Activated CD8-positive, alpha-beta memory T cell treated with anti-CD3 and anti-CD28 coated beads, Interleukin-2, amount 10 ng/mL, durations not matched to agents 7 days and 5 days (primary cell): ENCODE measurements around the gene RTL1. TPM values are rescaled to one million over a fixed set of nuclear protein-coding genes. Genes with fewer than 3 reads are reported as not detected.

Experiments
- ATAC-seq: fragments of 150-1000 bp; cut with Tn5 transposase; one replicate; pipeline ENCODE4 v1.10.0; 2021; ENCODE audit warnings: moderate library complexity
- CTCF ChIA-PET: fragments of 350-600 bp; sonication (Branson Sonifier 250); formaldehyde crosslinking; loops from one replicate; lab custom pipeline; 2021; ENCODE audit warnings: antibody characterized with exemption; lab: Charles Lee
- DNase-seq: peaks from one replicate; pipeline ENCODE4 v3.0.0-alpha.2; 2020
- H3K27ac Mint-ChIP-seq: one replicate; pipeline ENCODE4 v1.8.0; 2021; ENCODE audit warnings: mild to moderate bottlenecking, mixed read lengths
- H3K27me3 Mint-ChIP-seq: one replicate; pipeline ENCODE4 v1.8.0; 2021; ENCODE audit warnings: mixed read lengths
- H3K36me3 Mint-ChIP-seq: one replicate; pipeline ENCODE4 v1.8.0; 2021; ENCODE audit warnings: mild to moderate bottlenecking, mixed read lengths
- H3K4me1 Mint-ChIP-seq: one replicate; pipeline ENCODE4 v1.8.0; 2021; ENCODE audit warnings: mixed read lengths
- H3K4me3 Mint-ChIP-seq: one replicate; pipeline ENCODE4 v1.8.0; 2021; ENCODE audit warnings: mild to moderate bottlenecking, moderate library complexity, mixed read lengths
- H3K9me3 Mint-ChIP-seq: one replicate; pipeline ENCODE4 v1.8.0; 2022; ENCODE audit warnings: low read depth, mixed read lengths
- total RNA-seq, 2 experiments: library from RNA; stranded (reverse); gene quantifications; one replicate each; pipeline ENCODE4 v1.2.3, GENCODE V29; 2021

Gene RTL1
- total RNA-seq, 2 experiments from 2014 or later: not detected

DNA sequence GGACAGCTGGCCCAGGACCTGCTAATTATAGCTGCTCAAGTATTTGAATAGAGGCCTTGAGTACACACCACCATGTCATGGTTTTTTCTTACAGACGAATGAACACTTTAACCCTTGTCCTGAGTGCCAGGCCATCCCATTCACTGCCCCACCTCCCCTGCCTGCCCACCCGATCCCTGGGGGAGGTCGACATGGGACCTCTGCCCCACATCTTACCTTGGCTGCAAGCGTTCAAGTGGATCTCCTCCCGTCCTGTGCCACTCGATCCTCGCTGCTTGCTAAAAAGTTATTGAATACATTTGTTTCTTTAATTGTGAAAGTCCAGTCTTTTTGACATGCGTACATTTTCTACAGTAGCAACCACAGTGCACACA is 10.3 kb downstream of the RTL1 start:
- ATAC-seq (no peak), DNase-seq (no peak)
- CTCF ChIA-PET: no interaction called here
- H3K36me3 Mint-ChIP-seq: no peaks in the 10 kb centered on the region
- peaks cover 11% of the 10 kb centered on the region for H3K27me3 Mint-ChIP-seq
- H3K4me3 Mint-ChIP-seq: no peak overlapping the region
- H3K9me3 Mint-ChIP-seq: no peaks in the 10 kb centered on the region
- H3K27ac Mint-ChIP-seq: no peak overlapping the region
- H3K4me1 Mint-ChIP-seq: no peaks in the 10 kb centered on the region

DNA sequence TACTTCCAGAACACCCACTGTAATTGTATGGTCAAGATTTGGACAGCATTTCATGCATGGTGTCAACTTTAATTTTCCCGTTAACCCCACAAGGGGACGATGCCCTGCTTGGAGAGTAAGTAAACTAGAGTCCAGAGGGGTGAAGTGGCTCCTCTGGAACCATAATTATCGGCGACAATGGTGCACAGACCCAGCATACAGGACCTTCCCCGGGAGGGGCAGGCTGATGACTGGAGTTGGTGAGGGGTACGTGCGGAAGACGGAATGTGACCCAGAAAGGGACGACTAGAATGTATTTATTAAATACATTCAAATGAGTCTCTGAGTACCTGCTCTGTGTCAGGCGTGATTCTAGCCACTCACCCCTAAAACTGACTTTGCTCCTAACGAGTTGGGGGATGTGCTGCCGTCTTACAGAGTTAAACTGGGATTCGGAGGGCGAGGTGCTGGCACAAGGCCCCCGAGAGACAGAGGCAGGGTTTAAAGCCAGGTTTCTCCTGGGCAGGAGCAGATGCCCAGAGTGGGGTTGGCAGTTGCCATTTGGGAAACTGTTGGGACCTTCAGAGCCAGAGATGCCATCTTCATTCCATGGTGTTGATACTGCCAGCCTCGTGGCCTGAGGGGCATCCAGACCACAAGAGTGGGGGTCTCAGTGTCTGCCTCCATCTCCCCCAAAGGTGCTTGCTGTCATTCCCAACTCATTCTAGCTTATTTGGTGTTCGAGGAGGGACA is 10.9 kb downstream of the RTL1 start:
- CTCF ChIA-PET: no interaction called here
- Mint-ChIP-seq H3K4me1 (no peaks in the 10 kb centered on the region), H3K36me3 (no peaks in the 10 kb centered on the region), H3K9me3 (no peaks in the 10 kb centered on the region), H3K27me3 (peaks cover 15% of the 10 kb centered on the region), H3K27ac (no peak overlapping the region), H3K4me3 (no peak overlapping the region)
- DNase-seq (no peak), ATAC-seq (no peak)

DNA sequence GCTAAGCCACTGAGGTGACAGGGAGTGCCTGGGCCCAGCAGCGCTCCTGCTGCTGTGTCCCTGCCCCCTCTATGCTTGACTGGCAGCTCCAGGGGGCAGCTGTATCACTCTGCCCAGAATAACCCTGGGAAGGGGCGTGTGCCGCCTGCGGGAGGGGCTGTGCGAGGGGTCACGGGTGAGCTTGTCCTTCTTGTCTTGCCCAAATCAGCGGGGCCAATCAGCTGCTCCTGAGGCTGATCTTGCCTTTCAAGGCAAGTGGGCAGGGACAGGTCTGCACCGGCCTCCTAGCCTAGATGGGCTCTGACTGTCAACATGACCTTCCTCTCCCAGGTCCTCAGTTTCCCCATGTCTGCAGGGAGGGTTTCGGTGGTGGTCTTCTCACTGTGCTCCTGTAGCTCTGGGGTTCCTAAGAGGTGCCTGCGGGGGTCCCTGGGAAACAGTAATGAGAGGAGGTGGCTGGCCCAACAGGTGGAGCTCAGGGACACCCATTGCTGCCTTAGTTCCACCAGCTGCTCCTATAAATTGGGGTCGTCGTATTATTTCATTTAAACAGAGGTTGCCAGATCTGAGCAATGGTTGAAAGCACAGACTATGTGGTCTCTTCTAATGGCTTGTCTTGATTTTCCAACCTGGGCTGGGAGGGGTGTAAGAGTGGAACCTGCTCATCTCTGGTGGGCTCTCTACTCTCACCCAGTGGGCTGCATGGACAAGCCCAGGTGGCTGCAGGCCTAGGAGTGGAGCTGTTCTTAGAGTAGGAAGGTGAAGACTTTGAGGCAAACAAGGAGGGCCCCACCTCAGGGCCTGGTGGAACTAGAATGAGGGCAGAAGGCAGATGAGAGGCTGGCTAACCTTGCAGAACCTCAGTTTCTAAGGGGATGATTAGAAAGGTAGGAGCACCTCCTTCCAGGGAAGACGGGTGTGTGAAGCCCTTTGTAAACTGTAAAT is 11.7 kb downstream of the RTL1 start:
- H3K9me3 Mint-ChIP-seq: no peaks in the 10 kb centered on the region

DNA sequence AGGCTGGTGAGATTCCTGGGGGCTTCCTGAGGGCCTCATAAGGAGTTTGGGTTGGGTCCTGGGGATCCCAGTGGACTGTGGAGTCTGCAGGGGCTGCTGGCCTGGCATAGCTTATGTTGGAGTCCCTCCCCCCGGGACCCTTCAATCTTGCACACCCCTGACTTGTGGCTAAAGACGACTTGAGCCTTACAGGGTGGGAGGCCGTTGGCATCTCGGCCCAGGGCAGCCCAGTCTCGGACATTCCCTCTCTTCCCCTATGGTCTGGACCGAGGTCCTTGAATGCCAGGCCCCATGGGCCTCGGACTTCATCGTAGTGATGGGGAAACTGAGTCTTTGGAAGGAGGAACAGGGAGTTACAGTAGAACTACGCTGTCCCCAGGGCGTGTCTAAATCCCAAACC is 12.5 kb downstream of the RTL1 start:
- peaks cover 19% of the 10 kb centered on the region for H3K27me3 Mint-ChIP-seq
- no peak overlapping the region for H3K27ac Mint-ChIP-seq
- H3K36me3 Mint-ChIP-seq: no peaks in the 10 kb centered on the region
- H3K4me3 Mint-ChIP-seq: no peak overlapping the region
- H3K4me1 Mint-ChIP-seq: no peaks in the 10 kb centered on the region
- H3K9me3 Mint-ChIP-seq: no peaks in the 10 kb centered on the region
- DNase-seq: no peak
- ATAC-seq: no peak
- CTCF ChIA-PET: no interaction called here

More for the DNA sequence above, 11.7 kb downstream of the RTL1 start:
- Mint-ChIP-seq H3K4me1 (no peaks in the 10 kb centered on the region), H3K36me3 (no peaks in the 10 kb centered on the region), H3K27ac (no peak overlapping the region), H3K4me3 (no peak overlapping the region), H3K27me3 (peaks cover 19% of the 10 kb centered on the region)
- DNase-seq (no peak), ATAC-seq (no peak)
- CTCF ChIA-PET: no interaction called here

DNA sequence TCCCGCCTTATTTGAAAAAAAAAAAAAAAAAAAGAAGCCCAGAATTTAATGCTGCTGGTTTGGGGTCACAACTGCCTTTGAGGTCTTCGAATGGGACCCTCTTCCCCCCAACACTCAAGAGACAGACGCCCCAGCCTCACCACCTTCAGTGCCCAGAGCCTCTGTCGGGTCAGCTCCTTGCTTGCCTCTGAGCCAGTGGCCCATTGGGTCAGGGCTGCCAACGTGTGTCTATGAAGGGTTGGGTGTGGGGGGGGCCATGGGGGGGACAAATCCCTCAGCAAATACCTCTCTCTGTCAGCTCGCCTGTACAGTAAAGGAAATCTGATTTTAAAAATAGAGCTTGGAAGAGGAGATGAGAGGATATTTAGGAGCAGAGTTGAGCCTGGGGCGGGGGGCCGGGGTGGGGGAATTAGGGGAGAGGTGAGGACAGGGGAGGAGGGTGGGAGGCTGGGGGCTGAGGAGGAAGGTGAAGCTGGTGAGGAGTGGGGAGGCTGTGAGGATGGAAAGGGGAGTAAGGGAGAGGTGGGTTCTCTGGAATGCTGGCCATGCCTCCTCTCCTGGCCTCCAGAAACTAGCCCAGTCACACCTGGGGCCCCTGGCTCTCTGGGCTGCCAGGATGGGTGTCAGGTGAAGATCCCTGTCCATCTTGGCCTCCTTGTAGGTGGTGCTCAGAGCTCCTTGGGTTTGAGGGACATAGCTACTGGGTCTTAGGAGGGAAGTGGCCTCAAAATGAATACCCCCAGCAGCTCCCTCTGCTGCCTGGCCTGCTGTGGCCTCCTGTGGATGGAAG is 13.3 kb downstream of the RTL1 start:
- no peak overlapping the region for H3K27ac Mint-ChIP-seq
- H3K4me1 Mint-ChIP-seq: no peaks in the 10 kb centered on the region
- ATAC-seq: no peak
- CTCF ChIA-PET: no interaction called here
- H3K4me3 Mint-ChIP-seq: no peak overlapping the region
- no peaks in the 10 kb centered on the region for H3K36me3 Mint-ChIP-seq
- H3K27me3 Mint-ChIP-seq: peaks cover 21% of the 10 kb centered on the region
- DNase-seq: no peak
- no peaks in the 10 kb centered on the region for H3K9me3 Mint-ChIP-seq

DNA sequence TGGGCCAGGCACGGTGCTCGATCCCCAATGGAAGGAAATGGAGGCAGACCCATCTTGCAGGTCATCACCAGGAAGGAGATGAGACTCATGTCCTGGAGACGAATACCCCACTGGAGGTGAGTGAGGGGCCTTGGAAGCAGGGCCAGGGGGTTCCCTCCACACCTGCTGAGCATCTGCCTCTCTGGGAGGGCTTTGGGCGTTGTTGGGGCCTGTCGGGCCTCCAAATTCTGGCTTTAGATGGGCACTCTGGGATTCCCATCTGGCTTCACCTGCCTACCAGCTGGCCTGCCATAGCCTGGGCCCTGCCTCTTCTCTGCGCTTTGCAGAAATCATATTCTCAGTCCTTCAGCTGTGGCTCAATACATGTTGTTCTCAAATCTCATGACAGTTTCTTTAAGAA is 13.9 kb downstream of the RTL1 start:
- no peak for ATAC-seq
- H3K4me3 Mint-ChIP-seq: no peak overlapping the region
- H3K36me3 Mint-ChIP-seq: no peaks in the 10 kb centered on the region
- CTCF ChIA-PET: no interaction called here
- no peak overlapping the region for H3K27ac Mint-ChIP-seq
- H3K9me3 Mint-ChIP-seq: no peaks in the 10 kb centered on the region
- no peaks in the 10 kb centered on the region for H3K4me1 Mint-ChIP-seq
- peaks cover 21% of the 10 kb centered on the region for H3K27me3 Mint-ChIP-seq
- no peak for DNase-seq

DNA sequence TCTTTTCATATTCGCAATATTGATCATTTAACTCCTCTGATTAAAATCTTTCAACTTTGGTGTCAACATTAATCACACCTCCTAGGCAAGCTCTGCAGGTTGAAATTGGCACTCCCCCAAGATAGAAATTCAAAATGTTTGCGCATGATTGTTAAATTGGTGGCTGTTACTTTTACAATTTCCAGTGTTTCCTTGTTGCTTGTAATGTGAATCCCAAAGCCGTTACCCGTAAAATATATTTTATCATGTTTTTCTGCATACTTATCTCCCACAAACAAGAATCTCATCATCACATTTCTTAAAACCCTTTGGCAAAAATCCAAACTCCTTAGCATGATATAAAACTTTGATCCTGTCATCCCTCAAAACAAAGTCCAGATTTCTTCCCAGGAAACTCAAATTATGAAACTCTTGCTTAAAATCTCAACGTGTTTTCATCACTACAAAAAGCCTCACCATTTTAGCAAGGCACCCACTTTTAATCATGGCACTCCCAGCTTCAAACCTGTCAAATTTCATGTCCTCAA is 14.7 kb downstream of the RTL1 start:
- ATAC-seq (no peak), DNase-seq (no peak)
- no peak overlapping the region for H3K27ac Mint-ChIP-seq
- no peak overlapping the region for H3K4me3 Mint-ChIP-seq
- no peaks in the 10 kb centered on the region for H3K36me3 Mint-ChIP-seq
- peaks cover 21% of the 10 kb centered on the region for H3K27me3 Mint-ChIP-seq
- no peaks in the 10 kb centered on the region for H3K9me3 Mint-ChIP-seq
- no peaks in the 10 kb centered on the region for H3K4me1 Mint-ChIP-seq
- CTCF ChIA-PET: no interaction called here

DNA sequence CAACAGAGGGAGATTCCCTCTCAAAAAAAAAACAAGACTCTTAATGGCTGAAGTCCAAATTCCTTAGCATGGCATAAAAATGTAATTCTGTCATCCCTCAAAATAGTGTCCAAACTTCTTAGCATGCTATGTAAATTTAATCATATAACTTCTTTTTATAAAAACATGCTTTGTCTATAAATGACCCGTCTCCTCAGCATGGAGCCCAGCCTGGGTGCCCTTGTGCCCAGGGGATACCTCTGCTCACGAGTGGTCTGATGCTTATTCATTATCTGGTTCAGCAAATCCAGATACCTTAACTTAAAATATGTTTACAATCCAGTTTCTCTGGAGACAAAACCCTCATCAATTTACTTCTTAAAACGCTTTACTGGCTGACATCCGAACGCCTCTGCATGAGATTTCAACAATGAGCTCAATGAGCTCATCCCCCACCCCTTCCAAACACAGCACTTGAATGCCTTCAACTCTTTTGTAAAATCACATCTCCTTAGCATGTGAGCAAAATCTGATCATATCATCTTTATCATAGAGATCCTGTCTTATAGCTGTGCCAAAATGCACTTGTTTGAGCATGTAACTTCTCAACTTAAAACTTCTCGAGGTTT is 15.7 kb downstream of the RTL1 start:
- DNase-seq (no peak), ATAC-seq (no peak)
- Mint-ChIP-seq H3K9me3 (no peaks in the 10 kb centered on the region), H3K4me1 (no peaks in the 10 kb centered on the region), H3K27ac (no peak overlapping the region), H3K27me3 (peaks cover 21% of the 10 kb centered on the region), H3K4me3 (no peak overlapping the region), H3K36me3 (no peaks in the 10 kb centered on the region)
- CTCF ChIA-PET: no interaction called here

DNA sequence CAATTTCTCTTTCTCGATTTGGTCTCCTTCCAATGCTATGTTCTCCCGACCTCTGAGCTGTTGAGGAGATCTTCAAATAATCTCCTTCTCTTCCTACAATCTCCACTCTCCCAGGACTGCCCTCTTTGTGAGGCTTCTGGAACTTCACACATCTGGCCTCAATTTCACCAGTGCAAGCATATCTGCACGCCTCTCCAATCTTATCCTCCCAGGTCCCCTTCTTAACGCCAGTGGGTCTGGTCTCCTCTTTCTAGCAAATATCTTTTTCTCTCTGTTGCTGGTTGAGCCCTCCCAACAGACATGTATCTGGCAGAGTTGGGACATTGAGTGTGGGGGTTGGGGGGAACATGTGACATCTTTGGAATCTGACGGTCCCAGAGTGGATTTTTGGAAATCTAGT is 17.9 kb downstream of the RTL1 start:
- H3K27me3 Mint-ChIP-seq: peaks cover 21% of the 10 kb centered on the region

DNA sequence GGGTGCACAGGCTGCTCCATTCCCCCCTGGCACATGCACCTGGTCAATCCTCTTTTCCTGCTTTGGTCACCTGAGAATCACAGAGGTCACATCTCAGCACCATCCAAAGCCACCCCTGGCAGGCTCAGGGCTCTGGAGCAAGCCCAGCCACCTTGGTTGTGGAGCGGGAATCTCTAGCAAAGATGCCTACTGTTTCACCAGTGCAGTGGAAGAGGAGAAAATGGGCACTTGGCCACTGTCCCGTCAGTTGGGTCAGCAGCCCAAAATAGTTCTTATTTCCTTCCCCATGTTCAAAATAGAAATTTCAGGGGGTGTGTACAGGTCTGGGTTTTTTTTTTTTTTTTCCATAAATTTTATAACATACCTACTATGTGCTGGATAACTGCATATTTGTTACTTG is 18.3 kb downstream of the RTL1 start:
- no peak overlapping the region for H3K27ac Mint-ChIP-seq
- no peak for DNase-seq
- peaks cover 21% of the 10 kb centered on the region for H3K27me3 Mint-ChIP-seq
- H3K9me3 Mint-ChIP-seq: no peaks in the 10 kb centered on the region
- ATAC-seq: no peak
- H3K4me1 Mint-ChIP-seq: no peaks in the 10 kb centered on the region
- no peaks in the 10 kb centered on the region for H3K36me3 Mint-ChIP-seq
- no peak overlapping the region for H3K4me3 Mint-ChIP-seq
- CTCF ChIA-PET: no interaction called here

More for the DNA sequence above, 17.9 kb downstream of the RTL1 start:
- CTCF ChIA-PET: no interaction called here
- Mint-ChIP-seq H3K9me3 (no peaks in the 10 kb centered on the region), H3K4me3 (no peak overlapping the region), H3K27ac (no peak overlapping the region), H3K4me1 (no peaks in the 10 kb centered on the region), H3K36me3 (no peaks in the 10 kb centered on the region)
- no peak for DNase-seq
- ATAC-seq: no peak

DNA sequence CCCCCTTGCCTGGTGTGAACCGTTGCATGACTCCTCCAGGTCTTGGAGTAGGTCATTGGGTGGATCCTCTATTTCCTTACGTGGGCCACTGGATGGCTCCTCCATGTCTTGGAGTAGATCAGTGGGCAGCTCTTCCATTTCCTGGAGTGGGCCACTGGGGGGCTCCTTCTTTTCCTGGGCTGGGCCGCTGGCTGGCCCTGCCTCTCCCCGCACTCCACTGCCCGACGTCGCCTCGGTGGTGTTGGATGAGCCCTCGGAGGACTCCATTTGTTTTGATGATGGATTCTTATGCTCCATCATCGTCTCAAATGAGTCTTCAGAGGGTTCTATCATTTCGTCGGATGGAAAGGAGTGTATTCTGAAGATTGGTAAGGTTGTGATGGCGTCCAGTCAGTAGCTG is 19.1 kb downstream of the RTL1 start:
- ATAC-seq (no peak), DNase-seq (no peak)
- CTCF ChIA-PET: no interaction called here
- H3K4me1 Mint-ChIP-seq: no peaks in the 10 kb centered on the region
- H3K9me3 Mint-ChIP-seq: no peaks in the 10 kb centered on the region
- no peaks in the 10 kb centered on the region for H3K36me3 Mint-ChIP-seq
- H3K27ac Mint-ChIP-seq: no peak overlapping the region
- H3K27me3 Mint-ChIP-seq: peaks cover 21% of the 10 kb centered on the region
- no peak overlapping the region for H3K4me3 Mint-ChIP-seq

DNA sequence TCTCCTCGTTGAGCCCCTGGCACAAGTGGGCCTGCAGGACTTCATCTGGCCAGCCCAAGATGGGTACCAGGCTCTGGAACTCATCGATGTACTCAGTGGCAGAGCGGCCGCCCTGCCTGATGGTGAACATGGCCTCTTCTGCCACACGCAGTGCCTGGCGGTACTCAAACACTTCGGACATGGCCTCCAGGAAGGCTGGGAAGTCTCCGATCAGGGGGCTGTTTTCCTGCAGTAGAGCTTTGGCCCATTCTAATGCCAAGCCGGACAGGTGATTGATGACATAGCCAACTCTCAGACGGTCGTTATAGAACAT is 19.8 kb downstream of the RTL1 start:
- H3K4me1 Mint-ChIP-seq: no peaks in the 10 kb centered on the region
- CTCF ChIA-PET: no interaction called here
- H3K36me3 Mint-ChIP-seq: no peaks in the 10 kb centered on the region
- no peaks in the 10 kb centered on the region for H3K9me3 Mint-ChIP-seq
- peaks cover 14% of the 10 kb centered on the region for H3K27me3 Mint-ChIP-seq
- H3K27ac Mint-ChIP-seq: no peak overlapping the region
- no peak for ATAC-seq
- no peak overlapping the region for H3K4me3 Mint-ChIP-seq
- no peak for DNase-seq
